ENCODE results near the gene ICAM3.

DNA sequence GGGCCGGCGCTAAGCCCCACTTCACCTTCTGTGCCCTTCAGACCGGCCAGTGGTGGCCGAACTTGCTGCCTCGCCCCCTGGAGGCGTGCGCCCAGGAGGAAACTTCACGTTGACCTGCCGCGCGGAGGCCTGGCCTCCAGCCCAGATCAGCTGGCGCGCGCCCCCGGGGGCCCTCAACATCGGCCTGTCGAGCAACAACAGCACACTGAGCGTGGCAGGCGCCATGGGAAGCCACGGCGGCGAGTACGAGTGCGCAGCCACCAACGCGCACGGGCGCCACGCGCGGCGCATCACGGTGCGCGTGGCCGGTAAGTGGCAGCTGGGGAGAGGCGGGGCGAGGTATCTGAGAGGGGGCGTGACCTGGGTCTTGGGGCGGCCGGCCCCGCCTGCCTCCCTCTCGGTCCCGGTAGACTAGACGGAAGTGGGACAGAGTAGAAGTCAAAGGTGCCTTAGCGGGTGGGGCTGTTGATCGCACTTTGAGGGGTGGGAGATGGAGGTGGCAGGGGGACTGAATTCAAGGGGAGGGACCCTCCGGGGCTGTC, 44.0 kb downstream of the ICAM3 start:
- TF ChIP-seq, protein P1, sequence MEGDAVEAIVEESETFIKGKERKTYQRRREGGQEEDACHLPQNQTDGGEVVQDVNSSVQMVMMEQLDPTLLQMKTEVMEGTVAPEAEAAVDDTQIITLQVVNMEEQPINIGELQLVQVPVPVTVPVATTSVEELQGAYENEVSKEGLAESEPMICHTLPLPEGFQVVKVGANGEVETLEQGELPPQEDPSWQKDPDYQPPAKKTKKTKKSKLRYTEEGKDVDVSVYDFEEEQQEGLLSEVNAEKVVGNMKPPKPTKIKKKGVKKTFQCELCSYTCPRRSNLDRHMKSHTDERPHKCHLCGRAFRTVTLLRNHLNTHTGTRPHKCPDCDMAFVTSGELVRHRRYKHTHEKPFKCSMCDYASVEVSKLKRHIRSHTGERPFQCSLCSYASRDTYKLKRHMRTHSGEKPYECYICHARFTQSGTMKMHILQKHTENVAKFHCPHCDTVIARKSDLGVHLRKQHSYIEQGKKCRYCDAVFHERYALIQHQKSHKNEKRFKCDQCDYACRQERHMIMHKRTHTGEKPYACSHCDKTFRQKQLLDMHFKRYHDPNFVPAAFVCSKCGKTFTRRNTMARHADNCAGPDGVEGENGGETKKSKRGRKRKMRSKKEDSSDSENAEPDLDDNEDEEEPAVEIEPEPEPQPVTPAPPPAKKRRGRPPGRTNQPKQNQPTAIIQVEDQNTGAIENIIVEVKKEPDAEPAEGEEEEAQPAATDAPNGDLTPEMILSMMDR (conservative IDR thresholded peaks at IDR 0.05; ENCODE audit: low read length) = no peak
- TF ChIP-seq EZH2phosphoT487 (IDR thresholded peaks at IDR 0.05; ENCODE audit: borderline replicate concordance, low read depth, low read length) = no peak

Measured in OCI-LY7 (cell line).